Activated CD4-positive, alpha-beta T cell treated with anti-CD3 and anti-CD28 coated beads, Interleukin-2, amount 10 ng/mL, durations not matched to agents 7 days and 5 days (primary cell): ENCODE results near the gene FAM81A. TPM values are rescaled to one million over a fixed set of nuclear protein-coding genes. Genes with fewer than 3 reads are reported as not detected.

ENCODE experiments used
- total RNA-seq, 2 experiments: library from RNA; stranded (reverse); gene quantifications; one replicate each; pipeline ENCODE4 v1.2.3, GENCODE V29; 2021

The FAM81A gene
- total RNA-seq, 2 experiments from 2014 or later, result 0.57 to 0.73 TPM

Other genes with a start within 250 kb of the FAM81A start
- gene LDHAL6B, start 231.3 kb upstream of the FAM81A start, total RNA-seq, result not detected
- 10 to 100 TPM; 12.9 to 14.0 TPM for gene MYO1E, start 65.3 kb upstream of the FAM81A start, total RNA-seq
- gene GCNT3, start 173.6 kb downstream of the FAM81A start, total RNA-seq, result not detected
- gene GTF2A2, start 219.3 kb downstream of the FAM81A start, total RNA-seq, result 100 to 1,000 TPM; 110 to 123 TPM